SK-N-SH (cell line): ENCODE measurements around the gene FAM20A. TPM values are rescaled to one million over a fixed set of nuclear protein-coding genes. Genes with fewer than 3 reads are reported as not detected.

Source experiments
- CTCF ChIA-PET: fragments of 300-600, 350-600 bp; formaldehyde crosslinking; extraction: SDS; loops from one replicate; lab custom pipeline; 2021; lab: Yijun Ruan, JAX
- POLR2A ChIA-PET: fragments of 350-600 bp; sonication (Branson Sonifier 250); formaldehyde crosslinking; extraction: SDS; loops from one replicate; lab custom pipeline; 2020; ENCODE audit warnings: antibody characterized with exemption, inconsistent platforms; lab: Yijun Ruan, JAX
- DNase-seq: peaks from one replicate; pipeline ENCODE4 v3.0.0; 2012
- H2AFZ ChIP-seq: fragments of 200-600 bp; sonication (generic); 2 replicates; pipeline ENCODE4 v1.8.1; 2016; ENCODE audit warnings: antibody characterized with exemption, mild to moderate bottlenecking, low read depth
- H3F3A ChIP-seq: fragments of 200-600 bp; sonication (generic); replicated peaks from 2 replicates; pipeline ENCODE3; 2016; ENCODE audit warnings: antibody characterized with exemption, mild to moderate bottlenecking; ENCODE audit not compliant: insufficient read depth
- H3K27ac ChIP-seq, 2 experiments: fragments of 200-500 bp in 1 of 2; fragments of 200-600 bp in 1 of 2; sonication (Bioruptor generic) in 1 of 2; sonication (generic), shearing (Covaris generic) in 1 of 2; 2 replicates each; pipeline versions ENCODE4 v1.5.1 to v1.6.1; 2014 to 2016; ENCODE audit warnings: low read depth in 2 of 2, inconsistent platforms in 1 of 2, low read length in 1 of 2, mild to moderate bottlenecking in 1 of 2, mixed read lengths in 1 of 2
- H3K27me3 ChIP-seq: fragments of 200-600 bp; sonication (generic), shearing (Covaris generic); 2 replicates; pipeline ENCODE4 v1.6.1; 2016; ENCODE audit warnings: mixed run types; ENCODE audit not compliant: insufficient read depth
- H3K36me3 ChIP-seq, 2 experiments: fragments of 200-500 bp in 1 of 2; fragments of 200-600 bp in 1 of 2; sonication (Bioruptor generic) in 1 of 2; sonication (generic) in 1 of 2; replicated peaks in 1 of 2; 2 replicates each; pipeline versions ENCODE3 to v1.5.1; 2014 to 2016; ENCODE audit warnings: low read length in 1 of 2, mild to moderate bottlenecking in 1 of 2; ENCODE audit not compliant: insufficient read depth in 2 of 2, control insufficient read depth in 1 of 2
- H3K4me1 ChIP-seq, 2 experiments: fragments of 200-500 bp in 1 of 2; fragments of 200-600 bp in 1 of 2; sonication (Bioruptor generic) in 1 of 2; sonication (generic), shearing (Covaris generic) in 1 of 2; 2 replicates each; pipeline versions ENCODE4 v1.5.1 to v1.6.1; 2014 to 2016; ENCODE audit warnings: low read depth in 1 of 2, low read length in 1 of 2, mixed run types in 1 of 2; ENCODE audit not compliant: insufficient read depth in 2 of 2, control insufficient read depth in 1 of 2
- H3K4me2 ChIP-seq: fragments of 200-600 bp; sonication (generic), shearing (Covaris generic); 2 replicates; pipeline ENCODE4 v1.6.1; 2017; ENCODE audit warnings: mixed run types
- H3K4me3 ChIP-seq, 2 experiments: fragments of 200-500 bp in 1 of 2; fragments of 200-600 bp in 1 of 2; sonication (Bioruptor generic) in 1 of 2; sonication (generic), shearing (Covaris generic) in 1 of 2; 2 replicates each; pipeline versions ENCODE4 v1.5.1 to v1.8.1; 2014 to 2016; ENCODE audit warnings: low read depth in 2 of 2, inconsistent platforms in 1 of 2, low read length in 1 of 2, mild to moderate bottlenecking in 1 of 2, mixed read lengths in 1 of 2, moderate library complexity in 1 of 2
- H3K79me2 ChIP-seq: fragments of 200-600 bp; sonication (generic); 2 replicates; pipeline ENCODE4 v1.8.1; 2017; ENCODE audit warnings: mild to moderate bottlenecking; ENCODE audit not compliant: insufficient read depth
- H3K9ac ChIP-seq: fragments of 200-600 bp; sonication (generic); 2 replicates; pipeline ENCODE4 v1.6.1; 2017; ENCODE audit warnings: mixed run types
- H3K9me2 ChIP-seq: fragments of 200-600 bp; sonication (generic); 2 replicates; pipeline ENCODE4 v1.6.1; 2017; ENCODE audit warnings: mixed run types
- H3K9me3 ChIP-seq: fragments of 200-600 bp; sonication (generic); 2 replicates; pipeline ENCODE4 v1.6.1; 2017; ENCODE audit warnings: mixed run types, mild to moderate bottlenecking, moderate library complexity
- H4K20me1 ChIP-seq: fragments of 200-600 bp; sonication (generic); 2 replicates; pipeline ENCODE4 v1.6.1; 2017; ENCODE audit warnings: mild to moderate bottlenecking, mixed run types; ENCODE audit not compliant: insufficient read depth
- ELF1 ChIP-seq: IDR thresholded peaks from 2 replicates; pipeline ENCODE4 v1.4.0; 2012
- GABPA ChIP-seq: IDR thresholded peaks from 2 replicates; pipeline ENCODE4 v1.4.0; 2012; ENCODE audit warnings: low read depth, mild to moderate bottlenecking
- GATA2 ChIP-seq: sonication (generic); formaldehyde crosslinking; IDR thresholded peaks from 2 replicates; pipeline ENCODE4 v1.5.0; 2020; ENCODE audit warnings: mild to moderate bottlenecking, missing genetic modification reagents
- MEF2A ChIP-seq: IDR thresholded peaks from 2 replicates; pipeline ENCODE4 v1.4.0; 2012; ENCODE audit warnings: low read depth, borderline replicate concordance
- NFIC ChIP-seq: IDR thresholded peaks from 2 replicates; pipeline ENCODE4 v1.4.0; 2012; ENCODE audit warnings: borderline replicate concordance
- NRF1 ChIP-seq: IDR thresholded peaks from 2 replicates; pipeline ENCODE4 v1.6.1; 2012; ENCODE audit warnings: low read depth, mild to moderate bottlenecking, low read length
- PBX3 ChIP-seq: IDR thresholded peaks from 2 replicates; pipeline ENCODE4; 2012
- POLR2AphosphoS5 ChIP-seq: IDR thresholded peaks from 2 replicates; pipeline ENCODE4 v1.6.1; 2012; ENCODE audit warnings: low read depth, low read length
- RAD21 ChIP-seq: IDR thresholded peaks from 2 replicates; pipeline ENCODE4 v1.6.1; 2012; ENCODE audit warnings: mild to moderate bottlenecking, low read length
- RCOR1 ChIP-seq: fragments of 150-350 bp; IDR thresholded peaks from 2 replicates; pipeline ENCODE4 v1.6.1; 2017; ENCODE audit warnings: antibody characterized with exemption, low read length
- SMC3 ChIP-seq: IDR thresholded peaks from 2 replicates; pipeline ENCODE4 v1.6.1; 2012; ENCODE audit warnings: low read depth, low read length, improper control_type of control experiment
- TCF12 ChIP-seq: IDR thresholded peaks from 2 replicates; pipeline ENCODE4 v1.4.0; 2012
- TEAD4 ChIP-seq: IDR thresholded peaks from 2 replicates; pipeline ENCODE4 v1.4.0; 2012; ENCODE audit warnings: mild to moderate bottlenecking, borderline replicate concordance; ENCODE audit not compliant: insufficient read depth
- USF1 ChIP-seq: IDR thresholded peaks from 2 replicates; pipeline ENCODE4 v1.4.0; 2012; ENCODE audit warnings: low read depth, borderline replicate concordance
- USF2 ChIP-seq: fragments of 150-350 bp; IDR thresholded peaks from 2 replicates; pipeline ENCODE4 v1.6.1; 2017; ENCODE audit warnings: antibody characterized with exemption, low read length, low read depth, borderline replicate concordance
- YY1 ChIP-seq: IDR thresholded peaks from 2 replicates; pipeline ENCODE4 v1.4.0; 2012; ENCODE audit warnings: low read depth, mild to moderate bottlenecking
- ZBTB33 ChIP-seq: IDR thresholded peaks from 2 replicates; pipeline ENCODE4 v1.4.0; 2012; ENCODE audit warnings: low read depth, borderline replicate concordance
- WGBS: methylation state at CpG from one replicate; pipeline ENCODE4 v1.1.6; 2017; ENCODE audit warnings: low lambda C conversion rate; 5-methylcytosine and 5-hydroxymethylcytosine counted together
- polyA plus RNA-seq, 3 experiments: library from polyadenylated mRNA; depleted of rRNA; stranded (reverse); fragments of >200 nt; gene quantifications; 2 replicates each; pipeline ENCODE4 v1.2.3, GENCODE V29; 2012

FAM20A gene
- polyA plus RNA-seq, 1 of the 3 experiments (the other 2 are of a cell fraction): not detected

- Histone ChIP-seq H3F3A (no peaks in the 10 kb centered on the region), H2AFZ (no peak overlapping the region), H4K20me1 (no peaks in the 10 kb centered on the region), H3K27ac (no peak overlapping the region), H3K27me3 (no peaks in the 10 kb centered on the region)
- 50% methylated on average over 3 of the region's 3 CpGs for WGBS
- TF ChIP-seq NFIC (no peak), USF2 (no peak), POLR2AphosphoS5 (no peak), GABPA (no peak), RCOR1 (no peak), SMC3 (no peak), ELF1 (no peak), NRF1 (no peak), YY1 (no peak), ZBTB33 (no peak), USF1 (no peak), TCF12 (no peak), RAD21 (no peak), TEAD4 (no peak), MEF2A (no peak), GATA2 (CRISPR knock-in tag) (no peak), PBX3 (no peak)
- TF ChIP-seq, all 33 proteins: peak for 0
- no peaks in the 10 kb centered on the region for H3K36me3 ChIP-seq
- H3K4me1 ChIP-seq: no peaks in the 10 kb centered on the region
- H3K4me3 ChIP-seq: no peak overlapping the region
- no peaks in the 10 kb centered on the region for H3K9me2 ChIP-seq
- H3K9me3 ChIP-seq: no peaks in the 10 kb centered on the region
- H3K79me2 ChIP-seq: no peaks in the 10 kb centered on the region
- H3K4me2 ChIP-seq: no peak overlapping the region
- ChIA-PET POLR2A (no interaction called here), CTCF (interaction anchor here (1.2 to 1.5 kb wide), 3 partner anchors 9 to 14 kb away, joined by 3 to 4 read pairs (median 3); no protein-coding TSS in a partner anchor)
- H3K9ac ChIP-seq: no peak overlapping the region
- DNase-seq: no peak
These were observed 27.4 kb upstream of the FAM20A start for GRCh38 chr17:68628576-68628957.
